Right renal pelvis (tissue), 4 donors: ENCODE measurements around the gene DYNLT2. TPM values are rescaled to one million over a fixed set of nuclear protein-coding genes. Genes with fewer than 3 reads are reported as not detected.

ENCODE experiments used
- DNase-seq, 4 donors: peaks; one replicate each; pipeline ENCODE4 v3.0.0-alpha.2; 2013; ENCODE audit warnings: low read depth in 4 of 4, low spot score in 3 of 4, missing footprints in 1 of 4
- polyA plus RNA-seq, 4 donors: library from polyadenylated mRNA; unstranded; fragments of 120-200 nt; gene quantifications; one replicate each; pipeline ENCODE4 v1.2.1, GENCODE V29; 2013; ENCODE audit not compliant: insufficient read length in 4 of 4

The DYNLT2 gene
- polyA plus RNA-seq: 1 to 10 TPM; 6.7 to 9.6 (median 9.3) TPM

- DNase-seq: peak; percentile 89 to 93 (median 92)
Measured at GRCh38 chr6:169751242-169752073, at the start of gene DYNLT2, which contains the start of gene ERMARD. Gene DYNLT2 (minus strand): TSS chr6:169751572. CDS start chr6:169751458, 114 bp downstream. Gene ERMARD (plus strand): TSS chr6:169751622. CDS start chr6:169751658, 36 bp downstream.

GRCh38 chr6:169800668-169801395, 49.5 kb upstream of the DYNLT2 start:
- no peak for DNase-seq

GRCh38 chr6:169800116-169800667, 48.8 kb upstream of the DYNLT2 start:
- DNase-seq: no peak

- DNase-seq: no peak
Measured at GRCh38 chr6:169799474-169799926, 48.1 kb upstream of the DYNLT2 start.

GRCh38 chr6:169798764-169799473, 47.5 kb upstream of the DYNLT2 start:
- no peak for DNase-seq

- no peak for DNase-seq
Measured at GRCh38 chr6:169795196-169795595, 43.8 kb upstream of the DYNLT2 start.

- DNase-seq: no peak
Measured at GRCh38 chr6:169794317-169795055, 43.1 kb upstream of the DYNLT2 start.

- no peak for DNase-seq
Measured at GRCh38 chr6:169793408-169793807, 42.0 kb upstream of the DYNLT2 start.

- no peak for DNase-seq
Measured at GRCh38 chr6:169792306-169793015, 41.1 kb upstream of the DYNLT2 start.

GRCh38 chr6:169791721-169792131, 40.4 kb upstream of the DYNLT2 start:
- no peak for DNase-seq

GRCh38 chr6:169789944-169790927, 38.9 kb upstream of the DYNLT2 start:
- DNase-seq: peak; percentile 36 to 67 (median 46)

- no peak for DNase-seq
Measured at GRCh38 chr6:169789146-169789943, 38.0 kb upstream of the DYNLT2 start.

- DNase-seq: no peak
Measured at GRCh38 chr6:169788809-169789145, 37.4 kb upstream of the DYNLT2 start.

- DNase-seq: no peak
Measured at GRCh38 chr6:169787797-169788196, 36.4 kb upstream of the DYNLT2 start.

GRCh38 chr6:169786349-169786748, 35.0 kb upstream of the DYNLT2 start:
- no peak for DNase-seq

GRCh38 chr6:169785566-169785965, 34.2 kb upstream of the DYNLT2 start:
- no peak for DNase-seq

GRCh38 chr6:169784821-169785340, 33.5 kb upstream of the DYNLT2 start:
- no peak for DNase-seq
